GM12801 (cell line): ENCODE results near the gene BBC3.

Source experiments
- TF ChIP-seq, protein P1 (sequence below): IDR thresholded peaks from one replicate; pipeline ENCODE4 v1.5.1; 2011; ENCODE audit warnings: control low read depth; ENCODE audit not compliant: insufficient read length; ENCODE audit errors: extremely low read depth

Gene BBC3

DNA sequence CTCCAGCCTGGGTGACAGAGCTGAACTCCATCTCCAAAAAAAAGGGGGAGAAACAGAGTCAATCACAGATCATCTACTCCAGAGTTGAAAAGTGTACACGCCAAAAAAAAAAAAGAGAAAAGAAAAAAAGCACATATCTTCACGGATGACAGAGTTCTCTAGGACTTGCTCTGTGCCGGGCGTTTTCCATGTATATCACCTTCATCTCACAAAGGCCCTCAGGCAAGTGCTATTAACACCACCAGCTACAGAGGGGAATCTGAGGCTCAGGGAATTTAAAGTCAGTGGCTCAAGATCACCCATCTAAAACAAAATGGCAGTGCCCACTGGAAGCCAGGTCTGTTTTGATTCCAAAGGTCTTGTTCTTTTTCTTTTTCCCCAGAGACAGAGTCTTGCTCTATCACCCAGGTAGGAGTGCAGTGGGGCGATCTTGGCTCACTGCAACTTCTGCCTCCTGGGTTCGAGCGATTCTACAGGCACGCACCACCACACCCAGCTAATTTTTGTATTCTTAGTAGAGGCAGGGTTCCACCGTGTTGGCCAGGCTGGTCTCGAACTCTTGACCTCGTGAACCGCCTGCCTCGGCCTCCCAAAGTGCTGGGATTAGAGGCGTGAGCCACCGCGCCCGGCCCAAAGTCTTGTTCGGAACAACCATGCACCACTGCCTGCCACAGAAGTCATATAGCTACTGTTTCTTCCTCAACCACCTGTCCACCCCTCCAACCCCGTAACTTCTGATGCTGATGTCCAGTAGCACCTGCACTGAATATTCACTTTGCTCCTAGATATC, 58.1 kb downstream of the BBC3 start:
- TF ChIP-seq, protein P1, sequence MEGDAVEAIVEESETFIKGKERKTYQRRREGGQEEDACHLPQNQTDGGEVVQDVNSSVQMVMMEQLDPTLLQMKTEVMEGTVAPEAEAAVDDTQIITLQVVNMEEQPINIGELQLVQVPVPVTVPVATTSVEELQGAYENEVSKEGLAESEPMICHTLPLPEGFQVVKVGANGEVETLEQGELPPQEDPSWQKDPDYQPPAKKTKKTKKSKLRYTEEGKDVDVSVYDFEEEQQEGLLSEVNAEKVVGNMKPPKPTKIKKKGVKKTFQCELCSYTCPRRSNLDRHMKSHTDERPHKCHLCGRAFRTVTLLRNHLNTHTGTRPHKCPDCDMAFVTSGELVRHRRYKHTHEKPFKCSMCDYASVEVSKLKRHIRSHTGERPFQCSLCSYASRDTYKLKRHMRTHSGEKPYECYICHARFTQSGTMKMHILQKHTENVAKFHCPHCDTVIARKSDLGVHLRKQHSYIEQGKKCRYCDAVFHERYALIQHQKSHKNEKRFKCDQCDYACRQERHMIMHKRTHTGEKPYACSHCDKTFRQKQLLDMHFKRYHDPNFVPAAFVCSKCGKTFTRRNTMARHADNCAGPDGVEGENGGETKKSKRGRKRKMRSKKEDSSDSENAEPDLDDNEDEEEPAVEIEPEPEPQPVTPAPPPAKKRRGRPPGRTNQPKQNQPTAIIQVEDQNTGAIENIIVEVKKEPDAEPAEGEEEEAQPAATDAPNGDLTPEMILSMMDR, result no peak
